Fibroblast of lung (primary cell): ENCODE data around the gene RNASE4. TPM values are rescaled to one million over a fixed set of nuclear protein-coding genes. Genes with fewer than 3 reads are reported as not detected.

Experiments
- DNase-seq, 2 donors: peaks; one replicate each; pipeline versions ENCODE4 v3.0.0 to v3.0.0-alpha.2; 2010; ENCODE audit warnings: low read depth in 2 of 2
- H2AFZ ChIP-seq: 2 replicates; pipeline ENCODE4 v1.5.1; 2012; ENCODE audit warnings: low read length, control low read depth, inconsistent platforms
- H3K27ac ChIP-seq: 2 replicates; pipeline ENCODE4 v1.5.1; 2011; ENCODE audit warnings: low read length, control low read depth; ENCODE audit not compliant: insufficient read depth
- H3K27me3 ChIP-seq: 2 replicates; pipeline ENCODE4 v1.5.1; 2011; ENCODE audit warnings: mild to moderate bottlenecking, low read length; ENCODE audit not compliant: control insufficient read depth, insufficient read depth
- H3K36me3 ChIP-seq: 2 replicates; pipeline ENCODE4 v1.5.1; 2011; ENCODE audit warnings: low read length; ENCODE audit not compliant: control insufficient read depth, insufficient read depth
- H3K4me1 ChIP-seq: 2 replicates; pipeline ENCODE4 v1.5.1; 2011; ENCODE audit warnings: low read length; ENCODE audit not compliant: control insufficient read depth, insufficient read depth; ENCODE audit errors: extremely low read depth
- H3K4me2 ChIP-seq: 2 replicates; pipeline ENCODE4 v1.5.1; 2011; ENCODE audit warnings: low read length, control low read depth; ENCODE audit not compliant: insufficient read depth; ENCODE audit errors: extremely low read depth
- H3K4me3 ChIP-seq, 4 experiments: fragments of 200-600 bp in 1 of 4; sonication (generic) in 1 of 4; replicated peaks in 1 of 4; 2 replicates each; pipeline ENCODE4 v1.5.1; 2011 to 2016; ENCODE audit warnings: low read length in 4 of 4, low read depth in 3 of 4, mild to moderate bottlenecking in 3 of 4, control low read depth in 2 of 4, inconsistent platforms in 1 of 4, mixed read lengths in 1 of 4; ENCODE audit not compliant: insufficient read depth in 1 of 4; ENCODE audit errors: control extremely low read depth in 1 of 4
- H3K79me2 ChIP-seq: 2 replicates; pipeline ENCODE4 v1.5.1; 2012; ENCODE audit warnings: mild to moderate bottlenecking, low read length, inconsistent platforms; ENCODE audit not compliant: control insufficient read depth, insufficient read depth
- H3K9ac ChIP-seq: 2 replicates; pipeline ENCODE4 v1.5.1; 2011; ENCODE audit warnings: mild to moderate bottlenecking, low read length, control low read depth; ENCODE audit not compliant: insufficient read depth
- H3K9me3 ChIP-seq: 2 replicates; pipeline ENCODE4 v1.5.1; 2012; ENCODE audit warnings: low read depth, low read length; ENCODE audit not compliant: control insufficient read depth, insufficient read depth
- H4K20me1 ChIP-seq: 2 replicates; pipeline ENCODE4 v1.5.1; 2011; ENCODE audit warnings: low read length; ENCODE audit not compliant: control insufficient read depth, insufficient read depth; ENCODE audit errors: extremely low read depth
- EZH2 ChIP-seq: IDR thresholded peaks from 2 replicates; pipeline ENCODE4 v1.5.1; 2012; ENCODE audit warnings: low read length, control low read depth, mild to moderate bottlenecking; ENCODE audit errors: missing control alignments
- polyA plus RNA-seq, 2 donors: library from polyadenylated mRNA; depleted of rRNA in 1 of 2; stranded (reverse) in 1 of 2; unstranded in 1 of 2; fragments of >200 nt; gene quantifications; 2 replicates each; pipeline ENCODE4 v1.2.1, GENCODE V29; 2011 to 2012; ENCODE audit warnings: missing spikeins in 1 of 2
- total RNA-seq: library from RNA; depleted of rRNA; stranded (reverse); fragments of >200 nt; gene quantifications from 2 replicates; pipeline ENCODE4 v1.2.1, GENCODE V29; 2014
- TF ChIP-seq, protein P1 (sequence below), 2 donors: IDR thresholded peaks in 1 of 2; conservative IDR thresholded peaks in 1 of 2; 1 replicate in 1 of 2; 2 replicates in 1 of 2; pipeline ENCODE4 v1.5.1; 2011 to 2012; ENCODE audit warnings: low read length in 2 of 2, control low read depth in 1 of 2, inconsistent platforms in 1 of 2, low read depth in 1 of 2, mild to moderate bottlenecking in 1 of 2

The RNASE4 gene
- total and polyA plus RNA-seq, 2 donors (not counting 1 experiment from before 2014, with no cell fraction given) = 22.1 to 43.9 TPM

DNA sequence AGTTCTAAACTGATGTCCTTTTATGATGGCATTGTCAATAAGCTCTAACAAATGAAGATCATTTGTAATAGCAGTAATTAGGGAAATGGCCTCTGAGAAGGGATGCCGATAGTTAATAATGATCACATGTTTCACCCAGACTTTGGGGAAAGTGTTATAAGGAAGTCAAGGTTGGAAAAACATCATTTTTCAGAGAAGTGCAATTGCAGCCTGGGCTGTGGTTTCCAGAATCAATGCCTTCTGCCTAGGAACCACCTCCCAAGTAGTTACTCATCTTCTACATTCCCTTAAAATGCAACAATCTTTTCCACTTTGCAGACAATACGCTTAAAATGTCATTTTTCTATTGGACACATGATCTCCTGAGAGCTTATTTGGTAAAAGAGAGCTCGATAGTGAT, 62.2 kb downstream of the RNASE4 start:
- no peaks in the 10 kb centered on the region for H3K79me2 ChIP-seq

DNA sequence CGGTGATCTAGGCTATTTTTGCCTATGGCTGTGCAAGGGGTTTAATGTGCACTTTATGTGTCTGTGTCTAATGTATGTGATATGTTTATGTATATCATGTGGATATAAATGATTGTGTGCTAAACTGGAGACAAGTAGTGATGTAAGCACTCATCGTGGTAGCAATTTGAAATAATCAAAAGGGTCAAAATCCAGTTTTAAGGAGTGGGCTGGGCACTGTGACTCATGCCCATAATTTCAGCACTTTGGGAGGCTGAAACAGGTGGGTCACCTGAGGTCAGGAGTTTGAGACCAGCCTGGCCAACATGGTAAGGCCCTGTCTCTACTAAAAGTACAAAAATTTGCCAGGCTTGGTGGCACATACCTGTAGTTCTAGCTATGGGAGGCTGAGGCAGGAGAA, 64.1 kb downstream of the RNASE4 start:
- Histone ChIP-seq H3K9me3 (no peaks in the 10 kb centered on the region), H3K4me1 (no peaks in the 10 kb centered on the region), H3K4me2 (no peak overlapping the region), H3K27me3 (no peaks in the 10 kb centered on the region), H3K27ac (no peak overlapping the region), H3K36me3 (no peaks in the 10 kb centered on the region), H3K4me3 (no peak overlapping the region), H3K9ac (no peak overlapping the region), H2AFZ (no peak overlapping the region), H4K20me1 (no peaks in the 10 kb centered on the region), H3K79me2 (no peaks in the 10 kb centered on the region)
- TF ChIP-seq, protein P1, sequence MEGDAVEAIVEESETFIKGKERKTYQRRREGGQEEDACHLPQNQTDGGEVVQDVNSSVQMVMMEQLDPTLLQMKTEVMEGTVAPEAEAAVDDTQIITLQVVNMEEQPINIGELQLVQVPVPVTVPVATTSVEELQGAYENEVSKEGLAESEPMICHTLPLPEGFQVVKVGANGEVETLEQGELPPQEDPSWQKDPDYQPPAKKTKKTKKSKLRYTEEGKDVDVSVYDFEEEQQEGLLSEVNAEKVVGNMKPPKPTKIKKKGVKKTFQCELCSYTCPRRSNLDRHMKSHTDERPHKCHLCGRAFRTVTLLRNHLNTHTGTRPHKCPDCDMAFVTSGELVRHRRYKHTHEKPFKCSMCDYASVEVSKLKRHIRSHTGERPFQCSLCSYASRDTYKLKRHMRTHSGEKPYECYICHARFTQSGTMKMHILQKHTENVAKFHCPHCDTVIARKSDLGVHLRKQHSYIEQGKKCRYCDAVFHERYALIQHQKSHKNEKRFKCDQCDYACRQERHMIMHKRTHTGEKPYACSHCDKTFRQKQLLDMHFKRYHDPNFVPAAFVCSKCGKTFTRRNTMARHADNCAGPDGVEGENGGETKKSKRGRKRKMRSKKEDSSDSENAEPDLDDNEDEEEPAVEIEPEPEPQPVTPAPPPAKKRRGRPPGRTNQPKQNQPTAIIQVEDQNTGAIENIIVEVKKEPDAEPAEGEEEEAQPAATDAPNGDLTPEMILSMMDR (conservative IDR thresholded peaks at IDR 0.05 in 1 of 2, IDR thresholded peaks at IDR 0.05 in 1 of 2; ENCODE audit: low read depth in 1 of 2, low read length in 2 of 2) = no peak
- TF ChIP-seq EZH2 = no peak
- no peak for DNase-seq

More for the DNA sequence above, 62.2 kb downstream of the RNASE4 start:
- Histone ChIP-seq H2AFZ (no peak overlapping the region), H4K20me1 (no peaks in the 10 kb centered on the region), H3K4me1 (no peaks in the 10 kb centered on the region), H3K9ac (no peak overlapping the region), H3K4me3 (no peak overlapping the region), H3K36me3 (no peaks in the 10 kb centered on the region), H3K9me3 (no peaks in the 10 kb centered on the region), H3K27ac (no peak overlapping the region), H3K4me2 (no peak overlapping the region), H3K27me3 (no peaks in the 10 kb centered on the region)
- TF ChIP-seq, protein P1 (conservative IDR thresholded peaks at IDR 0.05 in 1 of 2, IDR thresholded peaks at IDR 0.05 in 1 of 2; ENCODE audit: low read depth in 1 of 2, low read length in 2 of 2) = no peak
- TF ChIP-seq EZH2 = no peak
- DNase-seq = no peak

DNA sequence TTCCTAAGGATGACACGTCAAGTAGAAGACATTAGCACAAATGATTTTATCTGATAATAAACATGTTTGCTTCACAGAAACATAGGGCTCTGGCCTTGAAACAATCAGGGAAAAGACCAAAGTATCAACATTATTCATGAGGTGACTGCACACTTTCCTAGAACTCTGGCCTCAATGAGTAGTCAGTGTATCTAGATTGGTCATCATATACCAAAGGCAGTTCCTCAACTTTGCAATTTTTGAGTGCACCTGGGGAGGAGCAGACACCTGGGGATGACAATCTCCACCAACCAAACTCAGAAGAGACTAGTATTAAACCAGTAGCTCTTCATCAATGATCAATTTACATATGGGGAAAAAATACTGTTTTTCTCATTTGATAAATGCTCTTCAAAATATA, 65.8 kb downstream of the RNASE4 start:
- Histone ChIP-seq H3K27ac (no peak overlapping the region), H4K20me1 (no peaks in the 10 kb centered on the region), H3K36me3 (no peaks in the 10 kb centered on the region), H3K27me3 (no peaks in the 10 kb centered on the region), H3K9ac (no peak overlapping the region), H3K79me2 (no peaks in the 10 kb centered on the region), H2AFZ (no peak overlapping the region), H3K9me3 (no peaks in the 10 kb centered on the region), H3K4me3 (no peak overlapping the region), H3K4me2 (no peak overlapping the region), H3K4me1 (no peaks in the 10 kb centered on the region)
- TF ChIP-seq EZH2 = no peak
- TF ChIP-seq, protein P1 (conservative IDR thresholded peaks at IDR 0.05 in 1 of 2, IDR thresholded peaks at IDR 0.05 in 1 of 2; ENCODE audit: low read depth in 1 of 2, low read length in 2 of 2) = no peak
- no peak for DNase-seq

Other genes starting within 250 kb of the RNASE4 start
- 0.26 and 1.5 TPM in 2 replicates for gene KLHL33, start 248.4 kb upstream of the RNASE4 start, total RNA-seq
- 0.09 and 0.17 TPM in 2 replicates for gene KLHL33, start 248.4 kb upstream of the RNASE4 start, polyA plus RNA-seq
- gene OSGEP, start 229.7 kb upstream of the RNASE4 start, total RNA-seq = 29.5 and 34.0 TPM in 2 replicates
- gene OSGEP, start 229.7 kb upstream of the RNASE4 start, polyA plus RNA-seq = 18.1 and 26.2 TPM in 2 replicates
- gene APEX1, start 229.3 kb upstream of the RNASE4 start, total RNA-seq = 66.6 and 86.5 TPM in 2 replicates
- gene APEX1, start 229.3 kb upstream of the RNASE4 start, polyA plus RNA-seq = 187 and 278 TPM in 2 replicates
- gene PIP4P1, start 223.1 kb upstream of the RNASE4 start, total RNA-seq = 24.7 and 30.9 TPM in 2 replicates
- 34.9 and 39.5 TPM in 2 replicates for gene PIP4P1, start 223.1 kb upstream of the RNASE4 start, polyA plus RNA-seq
- gene PNP, start 215.2 kb upstream of the RNASE4 start, total RNA-seq = 4.4 and 6.9 TPM in 2 replicates
- gene PNP, start 215.2 kb upstream of the RNASE4 start, polyA plus RNA-seq = 25.7 and 54.5 TPM in 2 replicates
- not detected in 2 replicates for gene RNASE10, start 179.0 kb upstream of the RNASE4 start, total RNA-seq
- not detected in 2 replicates for gene RNASE10, start 179.0 kb upstream of the RNASE4 start, polyA plus RNA-seq
- gene RNASE9, start 123.5 kb upstream of the RNASE4 start, total RNA-seq = not detected in 2 replicates
- not detected in 2 replicates for gene RNASE9, start 123.5 kb upstream of the RNASE4 start, polyA plus RNA-seq
- gene RNASE11, start 96.6 kb upstream of the RNASE4 start, total RNA-seq = not detected in 2 replicates
- gene RNASE11, start 96.6 kb upstream of the RNASE4 start, polyA plus RNA-seq = not detected in 2 replicates
- gene RNASE12, start 93.2 kb upstream of the RNASE4 start, total RNA-seq = not detected in 2 replicates
- gene RNASE12, start 93.2 kb upstream of the RNASE4 start, polyA plus RNA-seq = not detected in 2 replicates
- gene OR6S1, start 42.9 kb upstream of the RNASE4 start, total RNA-seq = not detected in 2 replicates
- gene OR6S1, start 42.9 kb upstream of the RNASE4 start, polyA plus RNA-seq = not detected in 2 replicates
- 5.1 and 6.4 TPM in 2 replicates for gene ANG, start 4.2 kb downstream of the RNASE4 start, total RNA-seq
- gene ANG, start 4.2 kb downstream of the RNASE4 start, polyA plus RNA-seq = 3.9 and 7.3 TPM in 2 replicates
- gene EDDM3A, start 61.3 kb downstream of the RNASE4 start, total RNA-seq = not detected in 2 replicates
- not detected in 2 replicates for gene EDDM3A, start 61.3 kb downstream of the RNASE4 start, polyA plus RNA-seq
- gene EDDM3B, start 83.8 kb downstream of the RNASE4 start, total RNA-seq = not detected in 2 replicates
- gene EDDM3B, start 83.8 kb downstream of the RNASE4 start, polyA plus RNA-seq = not detected in 2 replicates
- not detected in 2 replicates for gene RNASE6, start 96.7 kb downstream of the RNASE4 start, total RNA-seq
- not detected in 2 replicates for gene RNASE6, start 96.7 kb downstream of the RNASE4 start, polyA plus RNA-seq
- gene RNASE1, start 118.3 kb downstream of the RNASE4 start, total RNA-seq = not detected in 2 replicates
- gene RNASE1, start 118.3 kb downstream of the RNASE4 start, polyA plus RNA-seq = not detected in 2 replicates
- not detected in 2 replicates for gene RNASE3, start 206.8 kb downstream of the RNASE4 start, total RNA-seq
- not detected in 2 replicates for gene RNASE3, start 206.8 kb downstream of the RNASE4 start, polyA plus RNA-seq